Aorta (tissue), 5 donors: ENCODE results near the gene PLA2G3. TPM values are rescaled to one million over a fixed set of nuclear protein-coding genes. Genes with fewer than 3 reads are reported as not detected.

Experiments used
- ATAC-seq: fragments of 200-7000 bp; cut with Tn5 transposase; one replicate; pipeline ENCODE4 v1.9.1; 2022; ENCODE audit warnings: moderate library complexity; ENCODE audit not compliant: low FRiP score
- DNase-seq, 2 donors: peaks; one replicate each; pipeline ENCODE4 v3.0.0-alpha.2; 2020
- H3K27ac ChIP-seq, 2 donors: one replicate each; pipeline ENCODE4 v1.5.1; 2013; ENCODE audit warnings: low read length in 2 of 2, mild to moderate bottlenecking in 2 of 2, moderate library complexity in 2 of 2, control low read depth in 1 of 2, inconsistent platforms in 1 of 2, low read depth in 1 of 2
- H3K27me3 ChIP-seq, 2 donors: one replicate each; pipeline ENCODE4 v1.6.1; 2013; ENCODE audit warnings: control low read depth in 1 of 2, low read length in 1 of 2, mild to moderate bottlenecking in 1 of 2, moderate library complexity in 1 of 2; ENCODE audit not compliant: insufficient read depth in 2 of 2, control insufficient read depth in 1 of 2
- H3K36me3 ChIP-seq, 2 donors: one replicate each; pipeline ENCODE4 v1.6.1; 2013; ENCODE audit warnings: control low read depth in 1 of 2, low read length in 1 of 2, mild to moderate bottlenecking in 1 of 2; ENCODE audit not compliant: insufficient read depth in 2 of 2, control insufficient read depth in 1 of 2
- H3K4me1 ChIP-seq, 2 donors: one replicate each; pipeline ENCODE4 v1.6.1; 2013; ENCODE audit warnings: low read length in 2 of 2, control low read depth in 1 of 2, mild to moderate bottlenecking in 1 of 2, moderate library complexity in 1 of 2; ENCODE audit not compliant: insufficient read depth in 2 of 2, control insufficient read depth in 1 of 2
- H3K4me3 ChIP-seq, 2 donors: one replicate each; pipeline ENCODE4 v1.5.1; 2013; ENCODE audit warnings: low read length in 2 of 2, control low read depth in 1 of 2, mild to moderate bottlenecking in 1 of 2
- H3K9me3 ChIP-seq: one replicate; pipeline ENCODE4 v1.6.1; 2013; ENCODE audit warnings: mild to moderate bottlenecking, low read length; ENCODE audit not compliant: control insufficient read depth
- WGBS, 2 donors: extraction: QIAGEN DNeasy Blood & Tissue Kit; methylation state at CpG; one replicate each; pipeline ENCODE4 v1.1.7; 2013; 5-methylcytosine and 5-hydroxymethylcytosine counted together
- intact Hi-C, 2 donors: fragments of 100-400 bp; cut with DNase I; formaldehyde crosslinking; loops; one replicate each; pipeline versions ENCODE4 v1.14.2 to v1.15.0; 2022
- microRNA-seq, 2 donors: library from miRNA; unstranded; fragments of <30 nt; microRNA quantifications; one replicate each; pipeline ENCODE4 v1.2.0, GENCODE V29; 2020
- polyA plus RNA-seq, 2 donors: library from polyadenylated mRNA; stranded (reverse); fragments of 200-250 nt; gene quantifications; one replicate each; pipeline ENCODE4 v1.2.3, GENCODE V29; 2013
- total RNA-seq, 2 donors: library from RNA; stranded (reverse); fragmentation: NEBNext Ultra II Directional; extraction: Animal tissue kit (Norgen Biotek cat#: 25700); gene quantifications; one replicate each; pipeline ENCODE4 v1.2.1, GENCODE V29; 2021
- donor health status: healthy with polysubstance abuse.
- donor health status: Bipolar disorder and iron deficiency.
- donor health status: DM: no; HTN: no; CAD: no.
- donor health status: DM: no; HTN: no; CAD: no.
- donor health status: DM: yes; HTN: yes; CAD: no.

Gene PLA2G3
- total and polyA plus RNA-seq, 4 donors: 0.33 TPM; not detected in 3

DNA sequence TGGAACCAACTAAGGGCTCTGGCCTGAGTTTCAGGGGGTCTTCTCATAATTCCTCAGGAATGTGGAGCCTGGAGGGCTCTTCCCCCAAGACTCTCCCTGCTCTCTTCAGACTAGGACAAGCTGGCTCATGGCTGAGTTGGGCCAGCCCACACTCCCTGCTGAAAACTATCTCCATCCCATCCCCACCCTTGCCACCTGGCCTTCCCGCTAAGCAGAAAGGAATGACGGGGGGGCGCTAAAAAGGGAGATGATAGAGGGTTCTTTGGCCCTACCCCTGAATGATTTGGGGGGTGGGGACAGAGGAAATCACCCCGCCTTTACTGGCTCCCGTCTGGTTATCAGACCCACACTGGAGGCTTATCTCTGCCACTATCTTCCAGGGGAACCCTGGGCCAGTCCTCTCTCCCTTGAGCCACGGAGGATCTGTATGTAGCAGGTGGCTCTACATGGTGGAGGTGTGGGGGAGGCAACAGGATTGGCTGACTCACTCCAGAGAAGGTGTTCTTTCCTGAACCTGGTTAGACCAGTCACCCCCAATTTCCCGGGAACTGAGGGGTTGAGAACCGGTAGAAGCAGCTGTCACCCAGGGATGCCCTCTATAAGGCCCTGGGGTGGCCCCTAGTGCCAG lies 53.5 kb downstream of the PLA2G3 start:
- H3K9me3 ChIP-seq: no peaks in the 10 kb centered on the region
- no peak for DNase-seq
- peak overlapping the region; percentile 4 to 49 for H3K27ac ChIP-seq
- intact Hi-C loops: loop anchor here in 1 of 2 donors (5.0 to 10.0 kb wide), 2 partner anchors 65 to 452 kb away; partner anchors contain the start of gene SLC35E4
- WGBS, 2 donors: 45 to 46% methylated on average over 8 of the region's 8 CpGs
- no peaks in the 10 kb centered on the region for H3K4me1 ChIP-seq
- no peak overlapping the region for H3K4me3 ChIP-seq
- H3K27me3 ChIP-seq: no peaks in the 10 kb centered on the region
- peaks cover 4 to 12% of the 10 kb centered on the region in 2 donors for H3K36me3 ChIP-seq
- no peak for ATAC-seq

DNA sequence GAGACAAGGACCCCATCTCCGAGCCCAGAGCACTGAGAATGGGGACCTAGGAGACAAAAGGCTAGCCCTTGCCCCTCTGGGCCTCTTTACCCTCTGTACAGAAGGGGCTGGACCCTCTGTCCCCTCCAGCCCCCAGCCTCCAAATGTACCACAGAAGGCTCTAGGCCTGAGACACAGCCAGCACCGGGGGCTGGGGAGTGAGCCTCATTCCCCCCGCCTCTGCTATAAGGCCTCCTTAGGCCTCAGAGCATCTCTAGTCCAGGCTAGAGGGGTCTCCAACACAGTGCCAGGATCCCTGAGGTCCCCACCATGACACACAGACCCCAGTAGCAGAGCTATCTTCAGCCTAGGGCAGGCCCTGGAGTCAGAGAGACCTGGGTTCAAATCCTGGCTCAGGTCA lies 54.4 kb downstream of the PLA2G3 start:
- no peak for DNase-seq
- Histone ChIP-seq H3K4me1 (no peaks in the 10 kb centered on the region), H3K4me3 (no peak overlapping the region), H3K27me3 (no peaks in the 10 kb centered on the region), H3K36me3 (peaks cover 4 to 6% of the 10 kb centered on the region in 2 donors), H3K27ac (peak overlapping the region; percentile 74 to 84), H3K9me3 (no peaks in the 10 kb centered on the region)
- intact Hi-C loops: loop anchor here (1.0 to 10.0 kb wide), 3 partner anchors 66 to 451 kb away; partner anchors contain the start of gene SLC35E4 (in 1 of the 2)
- WGBS, 2 donors: 56 to 66% methylated on average over 3 of the region's 3 CpGs
- ATAC-seq: no peak

DNA sequence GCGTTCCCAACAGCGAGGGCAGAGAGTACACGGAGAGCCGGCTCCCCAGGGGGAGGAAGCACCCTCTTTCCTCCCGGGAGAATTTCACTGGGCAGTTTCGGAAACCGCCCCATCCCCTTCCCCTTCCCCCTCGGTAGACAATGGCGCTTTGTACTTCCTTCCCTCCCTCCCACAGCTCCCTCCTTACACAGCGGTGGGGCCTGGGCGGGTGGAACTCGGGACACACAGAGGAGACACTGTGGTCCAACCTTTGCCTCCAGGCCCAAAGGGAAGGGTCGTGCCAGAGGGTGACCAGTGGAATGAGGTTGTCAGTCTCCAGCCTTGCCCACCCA lies 54.8 kb downstream of the PLA2G3 start:
- 0 to 2% methylated on average over 9 to 13 of the region's 13 CpGs for WGBS, 2 donors
- DNase-seq (peak; percentile 59 to 73), ATAC-seq (no peak)
- H3K4me1 ChIP-seq: no peaks in the 10 kb centered on the region
- H3K9me3 ChIP-seq: no peaks in the 10 kb centered on the region
- intact Hi-C loops: loop anchor here (1.0 to 10.0 kb wide), 3 partner anchors 67 to 451 kb away; partner anchors contain the start of gene SLC35E4 (in 1 of the 2)
- H3K27ac ChIP-seq: peak overlapping the region; percentile 84 to 87
- peaks cover 4 to 5% of the 10 kb centered on the region in 2 donors for H3K36me3 ChIP-seq
- no peaks in the 10 kb centered on the region for H3K27me3 ChIP-seq
- peak overlapping the region; percentile 30 to 50 for H3K4me3 ChIP-seq

DNA sequence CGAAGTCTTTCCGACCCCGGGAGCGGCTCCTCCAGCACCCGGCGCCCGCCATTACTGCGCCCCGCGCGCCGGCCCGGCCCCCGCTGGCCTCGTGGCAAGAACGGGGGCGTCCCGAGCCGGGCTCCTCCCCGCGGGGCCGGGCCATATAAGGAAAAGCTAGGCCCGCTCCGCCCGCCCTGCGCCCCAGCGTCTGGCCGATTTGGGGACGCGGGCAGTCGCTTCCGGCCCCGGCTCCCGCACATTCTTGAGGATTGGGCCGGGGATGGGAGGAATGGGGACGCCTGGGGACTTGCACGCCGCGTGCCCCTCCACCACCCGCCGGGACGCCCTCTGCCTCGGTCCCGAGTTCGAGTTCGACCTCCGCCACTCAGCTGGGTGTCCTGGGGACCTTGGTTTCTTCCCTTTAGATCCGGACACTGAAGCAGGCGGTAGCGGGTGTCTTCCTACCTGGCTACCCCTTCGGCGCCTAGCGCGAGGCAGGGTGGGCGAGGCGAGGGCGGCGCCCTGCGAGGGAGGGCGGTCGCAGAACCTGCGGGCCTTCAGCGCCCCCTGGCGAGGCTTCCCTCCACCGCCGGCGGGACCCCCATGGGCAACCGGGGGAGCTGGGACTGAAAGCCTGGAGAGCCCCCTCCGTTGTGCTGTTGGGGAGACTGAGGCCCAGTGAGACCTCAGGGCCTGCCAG lies 55.4 kb downstream of the PLA2G3 start:
- 0% methylated on average over 45 to 69 of the region's 69 CpGs for WGBS, 2 donors
- no peaks in the 10 kb centered on the region for H3K27me3 ChIP-seq
- no peaks in the 10 kb centered on the region for H3K9me3 ChIP-seq
- H3K27ac ChIP-seq: peak overlapping the region; percentile 84 to 87
- ATAC-seq (peak; percentile 86), DNase-seq (peak; percentile 95 to 96)
- H3K36me3 ChIP-seq: peaks cover 4 to 5% of the 10 kb centered on the region in 2 donors
- intact Hi-C loops: loop anchor here (1.0 to 10.0 kb wide), 5 partner anchors 48 to 450 kb away; partner anchors contain the start of genes MORC2 (in 1 of the 2), SLC35E4 (in 1 of the 2) and TUG1 (in 1 of the 2)
- H3K4me1 ChIP-seq: no peaks in the 10 kb centered on the region
- peak overlapping the region; percentile 50 to 87 for H3K4me3 ChIP-seq

Small RNAs within 50 kb of the gene (microRNA-seq; reads per million reads assigned to microRNA genes)
- 6.0 to 7.2 reads per million in 2 donors for gene MIR3928

Other genes with a start within 250 kb of the PLA2G3 start
- gene MORC2, start 171.7 kb downstream of the PLA2G3 start, total RNA-seq: 10 to 100 TPM; 28.3 to 37.7 TPM
- gene MORC2, start 171.7 kb downstream of the PLA2G3 start, polyA plus RNA-seq: 10 to 100 TPM in 1 of 2 donors, 1 to 10 TPM in 1; 7.8 to 29.7 TPM
- gene TUG1, start 171.2 kb downstream of the PLA2G3 start, total RNA-seq: 10 to 100 TPM; 86.1 to 89.4 TPM
- 10 to 100 TPM; 10.6 to 68.0 TPM for gene TUG1, start 171.2 kb downstream of the PLA2G3 start, polyA plus RNA-seq
- gene SMTN, start 59.2 kb downstream of the PLA2G3 start, total RNA-seq: 1,000 to 10,000 TPM in 1 of 2 donors, 100 to 1,000 TPM in 1; 588 to 1,240 TPM
- 100 to 1,000 TPM in 1 of 2 donors, 10 to 100 TPM in 1; 97.7 to 554 TPM for gene SMTN, start 59.2 kb downstream of the PLA2G3 start, polyA plus RNA-seq
- 100 to 1,000 TPM; 368 to 526 TPM for gene SELENOM, start 32.9 kb downstream of the PLA2G3 start, total RNA-seq
- 1,000 to 10,000 TPM in 1 of 2 donors, 100 to 1,000 TPM in 1; 806 to 1,228 TPM for gene SELENOM, start 32.9 kb downstream of the PLA2G3 start, polyA plus RNA-seq
- gene INPP5J, start 17.5 kb downstream of the PLA2G3 start, total RNA-seq: 1 to 10 TPM; 2.4 to 3.3 TPM
- 1 to 10 TPM; 7.6 to 8.3 TPM for gene INPP5J, start 17.5 kb downstream of the PLA2G3 start, polyA plus RNA-seq
- 10 to 100 TPM; 42.8 to 62.5 TPM for gene RNF185, start 19.7 kb upstream of the PLA2G3 start, total RNA-seq
- 10 to 100 TPM; 26.3 to 36.1 TPM for gene RNF185, start 19.7 kb upstream of the PLA2G3 start, polyA plus RNA-seq
- 10 to 100 TPM; 35.4 to 55.2 TPM for gene LIMK2, start 71.8 kb upstream of the PLA2G3 start, total RNA-seq
- gene LIMK2, start 71.8 kb upstream of the PLA2G3 start, polyA plus RNA-seq: 10 to 100 TPM; 10.9 to 28.8 TPM
- 10 to 100 TPM; 14.1 to 41.6 TPM for gene PIK3IP1, start 152.0 kb upstream of the PLA2G3 start, total RNA-seq
- 10 to 100 TPM; 16.8 to 44.9 TPM for gene PIK3IP1, start 152.0 kb upstream of the PLA2G3 start, polyA plus RNA-seq
- 10 to 100 TPM; 14.1 to 17.6 TPM for gene PATZ1, start 205.8 kb upstream of the PLA2G3 start, total RNA-seq
- gene PATZ1, start 205.8 kb upstream of the PLA2G3 start, polyA plus RNA-seq: 10 to 100 TPM in 1 of 2 donors, 1 to 10 TPM in 1; 3.3 to 11.5 TPM